H9 (cell line): ENCODE data around the gene EHD3. TPM values are rescaled to one million over a fixed set of nuclear protein-coding genes. Genes with fewer than 3 reads are reported as not detected.

ENCODE experiments used
- DNase-seq: peaks from one replicate; pipeline ENCODE4 v3.0.0-alpha.2; 2017
- H2AFZ ChIP-seq: one replicate; pipeline ENCODE4 v1.6.1; 2013; ENCODE audit warnings: mild to moderate bottlenecking, low read length, control low read depth, moderate library complexity
- H2AK5ac ChIP-seq: 2 replicates; pipeline ENCODE4 v1.6.1; 2013; ENCODE audit warnings: low read length, control low read depth, mixed read lengths; ENCODE audit not compliant: insufficient read length
- H2BK120ac ChIP-seq: one replicate; pipeline ENCODE4 v1.6.1; 2013; ENCODE audit warnings: low read depth, mild to moderate bottlenecking, low read length, control low read depth, inconsistent platforms; ENCODE audit not compliant: poor library complexity, severe bottlenecking
- H2BK12ac ChIP-seq: 2 replicates; pipeline ENCODE4 v1.6.1; 2013; ENCODE audit warnings: low read length, control low read depth, mixed read lengths, low read depth; ENCODE audit not compliant: insufficient read length
- H2BK15ac ChIP-seq: 2 replicates; pipeline ENCODE4 v1.6.1; 2013; ENCODE audit warnings: low read depth, low read length, control low read depth
- H2BK20ac ChIP-seq: one replicate; pipeline ENCODE4 v1.6.1; 2013; ENCODE audit warnings: low read depth, mild to moderate bottlenecking, low read length, control low read depth, inconsistent platforms; ENCODE audit not compliant: poor library complexity, severe bottlenecking
- H2BK5ac ChIP-seq: 2 replicates; pipeline ENCODE4 v1.6.1; 2013; ENCODE audit warnings: low read length, control low read depth, mixed read lengths; ENCODE audit not compliant: insufficient read length
- H3K14ac ChIP-seq: 2 replicates; pipeline ENCODE4 v1.6.1; 2013; ENCODE audit warnings: low read length, control low read depth; ENCODE audit not compliant: insufficient read depth
- H3K18ac ChIP-seq: 2 replicates; pipeline ENCODE4 v1.6.1; 2013; ENCODE audit warnings: low read depth, mild to moderate bottlenecking, mixed read lengths, low read length, control low read depth; ENCODE audit not compliant: insufficient read length
- H3K23ac ChIP-seq: 2 replicates; pipeline ENCODE4 v1.6.1; 2013; ENCODE audit warnings: low read length, control low read depth, mixed read lengths, low read depth; ENCODE audit not compliant: insufficient read length
- H3K23me2 ChIP-seq: 2 replicates; pipeline ENCODE4 v1.6.1; 2013; ENCODE audit warnings: low read depth, mild to moderate bottlenecking, mixed read lengths, low read length, control low read depth; ENCODE audit not compliant: insufficient read length, poor library complexity, severe bottlenecking
- H3K27ac ChIP-seq: 2 replicates; pipeline ENCODE4 v1.5.1; 2013; ENCODE audit warnings: low read length, control low read depth, mixed read lengths, low read depth; ENCODE audit not compliant: insufficient read length
- H3K27me3 ChIP-seq: 2 replicates; pipeline ENCODE4 v1.6.1; 2013; ENCODE audit warnings: low read length, control low read depth, inconsistent platforms; ENCODE audit not compliant: insufficient read depth
- H3K4ac ChIP-seq: 2 replicates; pipeline ENCODE4 v1.6.1; 2013; ENCODE audit warnings: low read depth, mild to moderate bottlenecking, control low read depth, inconsistent platforms, low read length, moderate library complexity
- H3K4me1 ChIP-seq: 2 replicates; pipeline ENCODE4 v1.6.1; 2013; ENCODE audit warnings: low read length, control low read depth, inconsistent platforms; ENCODE audit not compliant: insufficient read depth
- H3K4me2 ChIP-seq: 2 replicates; pipeline ENCODE4 v1.6.1; 2013; ENCODE audit warnings: low read length, control low read depth, mixed read lengths; ENCODE audit not compliant: insufficient read length, insufficient read depth
- H3K56ac ChIP-seq: 2 replicates; pipeline ENCODE4 v1.6.1; 2013; ENCODE audit warnings: low read depth, mild to moderate bottlenecking, mixed read lengths, low read length, control low read depth; ENCODE audit not compliant: insufficient read length
- H3K79me1 ChIP-seq: 2 replicates; pipeline ENCODE4 v1.6.1; 2013; ENCODE audit warnings: low read depth, mild to moderate bottlenecking, moderate library complexity, low read length, control low read depth, inconsistent platforms; ENCODE audit not compliant: insufficient read depth, poor library complexity, severe bottlenecking
- H3K79me2 ChIP-seq: 2 replicates; pipeline ENCODE4 v1.6.1; 2013; ENCODE audit warnings: low read length, control low read depth, inconsistent platforms; ENCODE audit not compliant: insufficient read depth
- H3K9ac ChIP-seq: 2 replicates; pipeline ENCODE4 v1.6.1; 2013; ENCODE audit warnings: low read length, control low read depth, mixed read lengths; ENCODE audit not compliant: insufficient read length; ENCODE audit errors: extremely low read depth
- H3K9me3 ChIP-seq: one replicate; pipeline ENCODE4 v1.6.1; 2013; ENCODE audit warnings: low read depth, low read length, inconsistent platforms; ENCODE audit not compliant: control insufficient read depth
- H3T11ph ChIP-seq: one replicate; pipeline ENCODE4 v1.6.1; 2013; ENCODE audit warnings: mild to moderate bottlenecking, low read length, control low read depth, inconsistent platforms
- H4K20me1 ChIP-seq: one replicate; pipeline ENCODE4 v1.6.1; 2013; ENCODE audit not compliant: control insufficient read depth, insufficient read length, insufficient read depth
- H4K5ac ChIP-seq: 2 replicates; pipeline ENCODE4 v1.6.1; 2013; ENCODE audit warnings: low read depth, mild to moderate bottlenecking, mixed read lengths, low read length, control low read depth; ENCODE audit not compliant: insufficient read length
- H4K8ac ChIP-seq: replicated peaks from 2 replicates; pipeline ENCODE4 v1.6.1; 2013; ENCODE audit warnings: low read length, control low read depth, mixed read lengths, low read depth; ENCODE audit not compliant: insufficient read length
- H4K91ac ChIP-seq: 2 replicates; pipeline ENCODE4 v1.6.1; 2013; ENCODE audit warnings: low read depth, mild to moderate bottlenecking, moderate library complexity, mixed read lengths, low read length, control low read depth; ENCODE audit not compliant: insufficient read length
- H3K27ac Mint-ChIP-seq, 3 experiments: 2 replicates in 2 of 3; 3 replicates in 1 of 3; pipeline ENCODE4 v1.8.0; 2020 to 2021; ENCODE audit warnings: mixed read lengths in 3 of 3, mild to moderate bottlenecking in 1 of 3, moderate library complexity in 1 of 3
- H3K27me3 Mint-ChIP-seq: 2 replicates; pipeline ENCODE4 v1.8.0; 2021; ENCODE audit warnings: low read depth, mild to moderate bottlenecking, moderate library complexity, mixed read lengths
- H3K36me3 Mint-ChIP-seq, 3 experiments: 2 replicates in 2 of 3; 3 replicates in 1 of 3; pipeline ENCODE4 v1.8.0; 2020 to 2021; ENCODE audit warnings: low read depth in 3 of 3, mixed read lengths in 3 of 3; ENCODE audit not compliant: insufficient read depth in 1 of 3
- H3K4me1 Mint-ChIP-seq, 2 experiments: 2 replicates each; pipeline ENCODE4 v1.8.0; 2020; ENCODE audit warnings: mixed read lengths in 2 of 2
- H3K4me3 Mint-ChIP-seq, 2 experiments: 2 replicates in 1 of 2; 3 replicates in 1 of 2; pipeline ENCODE4 v1.8.0; 2020 to 2021; ENCODE audit warnings: mild to moderate bottlenecking in 2 of 2, mixed read lengths in 2 of 2, moderate library complexity in 1 of 2
- H3K9me3 Mint-ChIP-seq, 2 experiments: 2 replicates in 1 of 2; 3 replicates in 1 of 2; pipeline ENCODE4 v1.8.0; 2020; ENCODE audit warnings: mild to moderate bottlenecking in 2 of 2, mixed read lengths in 2 of 2, moderate library complexity in 1 of 2
- CTCF ChIP-seq: fragments of 200-600 bp; sonication (generic); conservative IDR thresholded peaks from 3 replicates; pipeline ENCODE4 v1.8.0; 2021; ENCODE audit warnings: antibody characterized with exemption, mild to moderate bottlenecking
- WGBS: extraction: QIAGEN DNeasy Blood & Tissue Kit; methylation state at CpG from one replicate; pipeline ENCODE4 v1.1.7; 2013; ENCODE audit warnings: missing lambda C conversion rate, low lambda C conversion rate, mixed read lengths; ENCODE audit not compliant: insufficient read length; ENCODE audit errors: extremely low coverage; 5-methylcytosine and 5-hydroxymethylcytosine counted together
- total RNA-seq: library from RNA; stranded (reverse); gene quantifications from 2 replicates; pipeline ENCODE4 v1.2.1, GENCODE V29; 2021

Gene EHD3
- total RNA-seq, 1 experiment from 2014 or later: 8.3 TPM

GRCh38 chr2:31223026-31223425 is 10.9 kb upstream of the EHD3 start:
- no peak overlapping the region for H3K4me2 ChIP-seq
- no peak overlapping the region for H2BK5ac ChIP-seq
- no peak overlapping the region for H4K91ac ChIP-seq
- no peaks in the 10 kb centered on the region for H3K9me3 ChIP-seq
- no peak for TF ChIP-seq CTCF
- H3K4me1 ChIP-seq: no peaks in the 10 kb centered on the region
- Mint-ChIP-seq H3K4me1 (peaks cover 4 to 11% of the 10 kb centered on the region in 2 experiments; a peak in 3 of 4 replicates), H3K9me3 (no peaks in the 10 kb centered on the region), H3K27ac (no peak overlapping the region), H3K27me3 (peaks cover 2% of the 10 kb centered on the region; the same call in 1 of the 2 replicates), H3K36me3 (no peaks in the 10 kb centered on the region), H3K4me3 (no peak overlapping the region)
- H3K23ac ChIP-seq: no peak overlapping the region
- no peak overlapping the region for H3K56ac ChIP-seq
- H4K20me1 ChIP-seq: no peaks in the 10 kb centered on the region
- H3K9ac ChIP-seq: no peak overlapping the region
- no peak overlapping the region for H4K5ac ChIP-seq
- no peak overlapping the region for H2BK15ac ChIP-seq
- no peaks in the 10 kb centered on the region for H3K79me1 ChIP-seq
- H3K18ac ChIP-seq: no peak overlapping the region
- no peak for DNase-seq
- no peaks in the 10 kb centered on the region for H3K23me2 ChIP-seq
- H2BK20ac ChIP-seq: no peak overlapping the region
- WGBS: no CpG with 5 or more reads among the region's 4 CpGs
- H2AK5ac ChIP-seq: no peak overlapping the region
- H2BK12ac ChIP-seq: no peak overlapping the region
- H3K27ac ChIP-seq: no peak overlapping the region
- H2BK120ac ChIP-seq: no peak overlapping the region
- H3T11ph ChIP-seq: no peak overlapping the region
- no peak overlapping the region for H3K4ac ChIP-seq
- H3K79me2 ChIP-seq: no peaks in the 10 kb centered on the region
- H2AFZ ChIP-seq: no peak overlapping the region
- no peak overlapping the region for H3K14ac ChIP-seq
- no peak overlapping the region for H4K8ac ChIP-seq
- H3K27me3 ChIP-seq: no peaks in the 10 kb centered on the region
